WTC11 (cell line): ENCODE data around the gene IPO4. TPM values are rescaled to one million over a fixed set of nuclear protein-coding genes. Genes with fewer than 3 reads are reported as not detected.

ENCODE experiments used
- ATAC-seq: fragments of 200-7000 bp; cut with Tn5 transposase; 2 replicates; pipeline ENCODE4 v1.10.0; 2021; ENCODE audit warnings: mild to moderate bottlenecking, moderate library complexity
- CTCF ChIA-PET: fragments of 300-600 bp; sonication (Branson Sonifier 250); formaldehyde crosslinking; loops from one replicate; lab custom pipeline; 2021; ENCODE audit warnings: antibody characterized with exemption; lab: Charles Lee
- POLR2A ChIA-PET: fragments of 350-600 bp; sonication (Branson Sonifier 250); formaldehyde crosslinking; loops from one replicate; lab custom pipeline; 2021; ENCODE audit warnings: antibody characterized with exemption; lab: Charles Lee
- DNase-seq: peaks from one replicate; pipeline ENCODE4 v3.0.0; 2021; ENCODE audit warnings: low spot score
- H3K27ac Mint-ChIP-seq: 2 replicates; pipeline ENCODE4 v1.8.0; 2021; ENCODE audit warnings: mixed read lengths
- H3K27me3 Mint-ChIP-seq: 2 replicates; pipeline ENCODE4 v1.8.0; 2021; ENCODE audit warnings: low read depth, mild to moderate bottlenecking, moderate library complexity, mixed read lengths
- H3K36me3 Mint-ChIP-seq: 2 replicates; pipeline ENCODE4 v1.8.0; 2021; ENCODE audit warnings: mixed read lengths
- H3K4me1 Mint-ChIP-seq: 2 replicates; pipeline ENCODE4 v1.8.0; 2022; ENCODE audit warnings: mixed read lengths
- H3K4me3 Mint-ChIP-seq: 2 replicates; pipeline ENCODE4 v1.8.0; 2021; ENCODE audit warnings: mild to moderate bottlenecking, moderate library complexity, mixed read lengths
- H3K9me3 Mint-ChIP-seq: 2 replicates; pipeline ENCODE4 v1.8.0; 2021; ENCODE audit warnings: mixed read lengths
- ATF2 ChIP-seq: sonication (generic); formaldehyde crosslinking; IDR thresholded peaks from 2 replicates; pipeline ENCODE4 v1.8.1; 2022; ENCODE audit warnings: low read depth, missing genetic modification reagents, borderline replicate concordance
- ESRRA ChIP-seq: sonication (generic); formaldehyde crosslinking; IDR thresholded peaks from 2 replicates; pipeline ENCODE4 v1.8.1; 2022; ENCODE audit warnings: mild to moderate bottlenecking, missing genetic modification reagents, borderline replicate concordance
- ETV6 ChIP-seq: sonication (generic); formaldehyde crosslinking; IDR thresholded peaks from 2 replicates; pipeline ENCODE4 v1.8.1; 2022; ENCODE audit warnings: mild to moderate bottlenecking, missing genetic modification reagents
- IRF1 ChIP-seq: sonication (generic); formaldehyde crosslinking; IDR thresholded peaks from 2 replicates; pipeline ENCODE4 v1.8.0; 2023; ENCODE audit warnings: missing genetic modification reagents
- JAZF1 ChIP-seq: fragments of 250-450 bp; sonication (Bioruptor Pico); IDR thresholded peaks from 2 replicates; pipeline ENCODE4 v1.9.0; 2021; ENCODE audit warnings: moderate library complexity, mild to moderate bottlenecking, inconsistent platforms
- JUN ChIP-seq: sonication (generic); formaldehyde crosslinking; IDR thresholded peaks from 2 replicates; pipeline ENCODE4 v1.8.0; 2023; ENCODE audit warnings: mild to moderate bottlenecking, missing genetic modification reagents
- MYBL2 ChIP-seq: sonication (generic); formaldehyde crosslinking; IDR thresholded peaks from 2 replicates; pipeline ENCODE4 v1.8.1; 2023; ENCODE audit warnings: mild to moderate bottlenecking, moderate library complexity, missing genetic modification reagents
- SMAD3 ChIP-seq: sonication (generic); formaldehyde crosslinking; IDR thresholded peaks from 2 replicates; pipeline ENCODE4 v1.8.0; 2022; ENCODE audit warnings: missing genetic modification reagents, mild to moderate bottlenecking, borderline replicate concordance
- SOX15 ChIP-seq: fragments of 250-450 bp; sonication (Bioruptor Pico); IDR thresholded peaks from 2 replicates; pipeline ENCODE4 v1.9.0; 2021; ENCODE audit warnings: mild to moderate bottlenecking
- SP1 ChIP-seq: sonication (generic); formaldehyde crosslinking; conservative IDR thresholded peaks from 2 replicates; pipeline ENCODE4 v1.8.1; 2022; ENCODE audit warnings: missing genetic modification reagents
- TP53 ChIP-seq: sonication (generic); formaldehyde crosslinking; IDR thresholded peaks from 2 replicates; pipeline ENCODE4 v1.8.1; 2023; ENCODE audit warnings: mild to moderate bottlenecking, missing genetic modification reagents
- ZBTB21 ChIP-seq: sonication (generic); formaldehyde crosslinking; IDR thresholded peaks from 2 replicates; pipeline ENCODE4 v1.8.1; 2023; ENCODE audit warnings: mild to moderate bottlenecking, missing genetic modification reagents, borderline replicate concordance
- ZNF121 ChIP-seq: sonication (generic); formaldehyde crosslinking; IDR thresholded peaks from 2 replicates; pipeline ENCODE4 v1.8.0; 2023; ENCODE audit warnings: missing genetic modification reagents
- ZNF219 ChIP-seq: sonication (generic); formaldehyde crosslinking; IDR thresholded peaks from 2 replicates; pipeline ENCODE4 v1.8.0; 2023; ENCODE audit warnings: missing genetic modification reagents, mild to moderate bottlenecking, borderline replicate concordance
- total RNA-seq: library from RNA; stranded (reverse); gene quantifications from 3 replicates; pipeline ENCODE4 v1.2.3, GENCODE V29; 2021
- TF ChIP-seq, protein P1 (sequence below): sonication (generic); formaldehyde crosslinking; IDR thresholded peaks from 2 replicates; pipeline ENCODE4 v1.8.0; 2022; ENCODE audit warnings: mild to moderate bottlenecking, missing genetic modification reagents
- TF ChIP-seq, protein P2 (sequence below): fragments of 250-450 bp; sonication (Bioruptor Pico); IDR thresholded peaks from 2 replicates; pipeline ENCODE4 v1.9.0; 2021; ENCODE audit warnings: mild to moderate bottlenecking
- TF ChIP-seq, protein P3 (sequence below): sonication (generic); formaldehyde crosslinking; IDR thresholded peaks from 2 replicates; pipeline ENCODE4 v1.8.0; 2023; ENCODE audit warnings: missing genetic modification reagents, mild to moderate bottlenecking, borderline replicate concordance
- TF ChIP-seq, protein P4 (sequence below): sonication (generic); formaldehyde crosslinking; IDR thresholded peaks from 2 replicates; pipeline ENCODE4 v1.8.0; 2022; ENCODE audit warnings: mild to moderate bottlenecking, missing genetic modification reagents
- TF ChIP-seq, protein P5 (sequence below): sonication (generic); formaldehyde crosslinking; IDR thresholded peaks from 2 replicates; pipeline ENCODE4 v1.8.0; 2022; ENCODE audit warnings: missing genetic modification reagents

The IPO4 gene
- total RNA-seq, 1 experiment from 2014 or later: 128 TPM

- DNase-seq: no peak
- TF ChIP-seq SOX15 (CRISPR knock-in tag): no peak
- no peak for TF ChIP-seq MYBL2
- TF ChIP-seq JAZF1 (CRISPR knock-in tag): no peak
- TF ChIP-seq TP53 (CRISPR knock-in tag): no peak
- TF ChIP-seq SP1 (CRISPR knock-in tag): no peak
- no peak for TF ChIP-seq ZNF219 (CRISPR knock-in tag)
- TF ChIP-seq JUN (CRISPR knock-in tag): no peak
- TF ChIP-seq, protein P1, sequence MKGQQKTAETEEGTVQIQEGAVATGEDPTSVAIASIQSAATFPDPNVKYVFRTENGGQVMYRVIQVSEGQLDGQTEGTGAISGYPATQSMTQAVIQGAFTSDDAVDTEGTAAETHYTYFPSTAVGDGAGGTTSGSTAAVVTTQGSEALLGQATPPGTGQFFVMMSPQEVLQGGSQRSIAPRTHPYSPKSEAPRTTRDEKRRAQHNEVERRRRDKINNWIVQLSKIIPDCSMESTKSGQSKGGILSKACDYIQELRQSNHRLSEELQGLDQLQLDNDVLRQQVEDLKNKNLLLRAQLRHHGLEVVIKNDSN (CRISPR knock-in tag): no peak
- Mint-ChIP-seq H3K9me3 (no peaks in the 10 kb centered on the region), H3K4me3 (no peak overlapping the region), H3K4me1 (no peaks in the 10 kb centered on the region), H3K27ac (no peak overlapping the region), H3K36me3 (peaks cover 37% of the 10 kb centered on the region), H3K27me3 (no peaks in the 10 kb centered on the region)
- ChIA-PET POLR2A (no interaction called here), CTCF (interaction anchor here (0.6 to 1.1 kb wide), 2 partner anchors 19 to 51 kb away, joined by 3 read pairs; partner anchors contain the start of gene IRF9)
- no peak for ATAC-seq
Observed at GRCh38 chr14:24179961-24180796, 8.4 kb downstream of the IPO4 start.

DNA sequence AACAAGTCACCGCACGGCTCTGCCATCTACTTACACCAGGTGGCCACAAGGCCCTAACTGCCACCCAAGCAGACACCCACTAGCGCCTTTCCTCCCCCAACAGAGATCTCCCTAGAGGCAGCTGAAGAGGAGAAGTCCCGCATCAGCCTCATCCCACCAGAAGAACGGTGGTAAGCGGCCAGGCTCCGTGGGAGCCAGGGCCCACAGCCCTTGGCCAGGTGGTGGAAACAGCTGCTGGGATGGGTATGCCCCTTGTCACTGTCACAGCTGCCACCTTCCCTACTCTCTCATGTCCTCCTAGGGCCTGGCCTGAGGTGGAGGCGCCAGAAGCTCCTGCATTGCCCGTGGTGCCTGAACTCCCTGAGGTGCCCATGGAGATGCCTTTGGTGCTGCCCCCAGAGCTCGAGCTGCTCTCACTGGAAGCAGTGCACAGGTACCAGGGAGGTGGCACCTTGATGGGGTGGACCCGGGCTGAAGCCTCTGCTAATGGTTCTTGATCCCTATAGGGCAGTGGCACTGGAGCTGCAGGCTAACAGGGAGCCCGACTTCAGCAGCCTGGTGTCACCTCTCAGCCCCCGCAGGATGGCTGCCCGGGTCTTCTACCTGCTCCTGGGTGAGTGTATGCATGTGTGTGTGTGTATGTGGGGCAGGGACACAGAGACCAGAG is 9.2 kb downstream of the IPO4 start:
- ATAC-seq: no peak
- no peaks in the 10 kb centered on the region for H3K9me3 Mint-ChIP-seq
- ChIA-PET CTCF (interaction anchor here (0.6 kb wide), 1 partner anchor 52 kb away, joined by 3 read pairs; no protein-coding TSS in a partner anchor), POLR2A (no interaction called here)
- DNase-seq: no peak
- no peaks in the 10 kb centered on the region for H3K27me3 Mint-ChIP-seq
- H3K4me1 Mint-ChIP-seq: no peaks in the 10 kb centered on the region
- peaks cover 35% of the 10 kb centered on the region for H3K36me3 Mint-ChIP-seq
- H3K4me3 Mint-ChIP-seq: no peak overlapping the region
- H3K27ac Mint-ChIP-seq: no peak overlapping the region
- TF ChIP-seq, protein P2, sequence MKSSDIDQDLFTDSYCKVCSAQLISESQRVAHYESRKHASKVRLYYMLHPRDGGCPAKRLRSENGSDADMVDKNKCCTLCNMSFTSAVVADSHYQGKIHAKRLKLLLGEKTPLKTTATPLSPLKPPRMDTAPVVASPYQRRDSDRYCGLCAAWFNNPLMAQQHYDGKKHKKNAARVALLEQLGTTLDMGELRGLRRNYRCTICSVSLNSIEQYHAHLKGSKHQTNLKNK (CRISPR knock-in tag): no peak
- TF ChIP-seq ATF2 (CRISPR knock-in tag) (no peak), JAZF1 (CRISPR knock-in tag) (no peak), ZBTB21 (CRISPR knock-in tag) (no peak), ZNF121 (CRISPR knock-in tag) (no peak), ZNF219 (CRISPR knock-in tag) (no peak), IRF1 (CRISPR knock-in tag) (no peak), ESRRA (CRISPR knock-in tag) (no peak), ETV6 (no peak), SMAD3 (no peak), TP53 (CRISPR knock-in tag) (no peak)
- TF ChIP-seq, protein P3, sequence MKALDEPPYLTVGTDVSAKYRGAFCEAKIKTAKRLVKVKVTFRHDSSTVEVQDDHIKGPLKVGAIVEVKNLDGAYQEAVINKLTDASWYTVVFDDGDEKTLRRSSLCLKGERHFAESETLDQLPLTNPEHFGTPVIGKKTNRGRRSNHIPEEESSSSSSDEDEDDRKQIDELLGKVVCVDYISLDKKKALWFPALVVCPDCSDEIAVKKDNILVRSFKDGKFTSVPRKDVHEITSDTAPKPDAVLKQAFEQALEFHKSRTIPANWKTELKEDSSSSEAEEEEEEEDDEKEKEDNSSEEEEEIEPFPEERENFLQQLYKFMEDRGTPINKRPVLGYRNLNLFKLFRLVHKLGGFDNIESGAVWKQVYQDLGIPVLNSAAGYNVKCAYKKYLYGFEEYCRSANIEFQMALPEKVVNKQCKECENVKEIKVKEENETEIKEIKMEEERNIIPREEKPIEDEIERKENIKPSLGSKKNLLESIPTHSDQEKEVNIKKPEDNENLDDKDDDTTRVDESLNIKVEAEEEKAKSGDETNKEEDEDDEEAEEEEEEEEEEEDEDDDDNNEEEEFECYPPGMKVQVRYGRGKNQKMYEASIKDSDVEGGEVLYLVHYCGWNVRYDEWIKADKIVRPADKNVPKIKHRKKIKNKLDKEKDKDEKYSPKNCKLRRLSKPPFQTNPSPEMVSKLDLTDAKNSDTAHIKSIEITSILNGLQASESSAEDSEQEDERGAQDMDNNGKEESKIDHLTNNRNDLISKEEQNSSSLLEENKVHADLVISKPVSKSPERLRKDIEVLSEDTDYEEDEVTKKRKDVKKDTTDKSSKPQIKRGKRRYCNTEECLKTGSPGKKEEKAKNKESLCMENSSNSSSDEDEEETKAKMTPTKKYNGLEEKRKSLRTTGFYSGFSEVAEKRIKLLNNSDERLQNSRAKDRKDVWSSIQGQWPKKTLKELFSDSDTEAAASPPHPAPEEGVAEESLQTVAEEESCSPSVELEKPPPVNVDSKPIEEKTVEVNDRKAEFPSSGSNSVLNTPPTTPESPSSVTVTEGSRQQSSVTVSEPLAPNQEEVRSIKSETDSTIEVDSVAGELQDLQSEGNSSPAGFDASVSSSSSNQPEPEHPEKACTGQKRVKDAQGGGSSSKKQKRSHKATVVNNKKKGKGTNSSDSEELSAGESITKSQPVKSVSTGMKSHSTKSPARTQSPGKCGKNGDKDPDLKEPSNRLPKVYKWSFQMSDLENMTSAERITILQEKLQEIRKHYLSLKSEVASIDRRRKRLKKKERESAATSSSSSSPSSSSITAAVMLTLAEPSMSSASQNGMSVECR (CRISPR knock-in tag): no peak
- TF ChIP-seq, protein P4, sequence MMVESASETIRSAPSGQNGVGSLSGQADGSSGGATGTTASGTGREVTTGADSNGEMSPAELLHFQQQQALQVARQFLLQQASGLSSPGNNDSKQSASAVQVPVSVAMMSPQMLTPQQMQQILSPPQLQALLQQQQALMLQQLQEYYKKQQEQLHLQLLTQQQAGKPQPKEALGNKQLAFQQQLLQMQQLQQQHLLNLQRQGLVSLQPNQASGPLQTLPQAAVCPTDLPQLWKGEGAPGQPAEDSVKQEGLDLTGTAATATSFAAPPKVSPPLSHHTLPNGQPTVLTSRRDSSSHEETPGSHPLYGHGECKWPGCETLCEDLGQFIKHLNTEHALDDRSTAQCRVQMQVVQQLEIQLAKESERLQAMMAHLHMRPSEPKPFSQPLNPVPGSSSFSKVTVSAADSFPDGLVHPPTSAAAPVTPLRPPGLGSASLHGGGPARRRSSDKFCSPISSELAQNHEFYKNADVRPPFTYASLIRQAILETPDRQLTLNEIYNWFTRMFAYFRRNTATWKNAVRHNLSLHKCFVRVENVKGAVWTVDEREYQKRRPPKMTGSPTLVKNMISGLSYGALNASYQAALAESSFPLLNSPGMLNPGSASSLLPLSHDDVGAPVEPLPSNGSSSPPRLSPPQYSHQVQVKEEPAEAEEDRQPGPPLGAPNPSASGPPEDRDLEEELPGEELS (CRISPR knock-in tag): no peak
- TF ChIP-seq, protein P5, sequence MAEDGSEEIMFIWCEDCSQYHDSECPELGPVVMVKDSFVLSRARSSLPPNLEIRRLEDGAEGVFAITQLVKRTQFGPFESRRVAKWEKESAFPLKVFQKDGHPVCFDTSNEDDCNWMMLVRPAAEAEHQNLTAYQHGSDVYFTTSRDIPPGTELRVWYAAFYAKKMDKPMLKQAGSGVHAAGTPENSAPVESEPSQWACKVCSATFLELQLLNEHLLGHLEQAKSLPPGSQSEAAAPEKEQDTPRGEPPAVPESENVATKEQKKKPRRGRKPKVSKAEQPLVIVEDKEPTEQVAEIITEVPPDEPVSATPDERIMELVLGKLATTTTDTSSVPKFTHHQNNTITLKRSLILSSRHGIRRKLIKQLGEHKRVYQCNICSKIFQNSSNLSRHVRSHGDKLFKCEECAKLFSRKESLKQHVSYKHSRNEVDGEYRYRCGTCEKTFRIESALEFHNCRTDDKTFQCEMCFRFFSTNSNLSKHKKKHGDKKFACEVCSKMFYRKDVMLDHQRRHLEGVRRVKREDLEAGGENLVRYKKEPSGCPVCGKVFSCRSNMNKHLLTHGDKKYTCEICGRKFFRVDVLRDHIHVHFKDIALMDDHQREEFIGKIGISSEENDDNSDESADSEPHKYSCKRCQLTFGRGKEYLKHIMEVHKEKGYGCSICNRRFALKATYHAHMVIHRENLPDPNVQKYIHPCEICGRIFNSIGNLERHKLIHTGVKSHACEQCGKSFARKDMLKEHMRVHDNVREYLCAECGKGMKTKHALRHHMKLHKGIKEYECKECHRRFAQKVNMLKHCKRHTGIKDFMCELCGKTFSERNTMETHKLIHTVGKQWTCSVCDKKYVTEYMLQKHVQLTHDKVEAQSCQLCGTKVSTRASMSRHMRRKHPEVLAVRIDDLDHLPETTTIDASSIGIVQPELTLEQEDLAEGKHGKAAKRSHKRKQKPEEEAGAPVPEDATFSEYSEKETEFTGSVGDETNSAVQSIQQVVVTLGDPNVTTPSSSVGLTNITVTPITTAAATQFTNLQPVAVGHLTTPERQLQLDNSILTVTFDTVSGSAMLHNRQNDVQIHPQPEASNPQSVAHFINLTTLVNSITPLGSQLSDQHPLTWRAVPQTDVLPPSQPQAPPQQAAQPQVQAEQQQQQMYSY (CRISPR knock-in tag): no peak
